OCI-LY1 (cell line): ENCODE results near the gene CNIH2.
"Not testable (repeated sequence)": the region's sequence is repeated elsewhere in the genome, so short reads cannot be mapped to it uniquely, and the experiment has no call there.

Experiments used
- CTCF ChIP-seq: fragments of 200-600 bp; sonication (generic), shearing (Covaris generic); IDR thresholded peaks from 2 replicates; pipeline ENCODE4 v1.5.1; 2017; ENCODE audit warnings: mild to moderate bottlenecking, antibody characterized with exemption, low read length, moderate library complexity, mixed read lengths
- EZH2 ChIP-seq: fragments of 200-600 bp; sonication (generic), shearing (Covaris generic); IDR thresholded peaks from 2 replicates; pipeline ENCODE4 v1.8.0; 2017; ENCODE audit warnings: borderline replicate concordance, mixed run types, mild to moderate bottlenecking, antibody characterized with exemption, low read length, moderate library complexity, mixed read lengths

GRCh38 chr11:66310803-66311440, 32.9 kb downstream of the CNIH2 start:
- TF ChIP-seq EZH2, CTCF: not testable (repeated sequence)
